PC-3 (cell line): Measurements from ENCODE around the gene PLCB2.

Source experiments
- EZH2 ChIP-seq: fragments of 300-600 bp; sonication (generic); IDR thresholded peaks from one replicate; pipeline ENCODE4 v1.6.1; 2017; ENCODE audit warnings: antibody characterized with exemption, mild to moderate bottlenecking, low read length; ENCODE audit not compliant: unreplicated experiment
- EZH2phosphoT487 ChIP-seq: fragments of 300-600 bp; sonication (generic); IDR thresholded peaks from 2 replicates; pipeline ENCODE4 v1.6.1; 2018; ENCODE audit warnings: mild to moderate bottlenecking, antibody characterized with exemption, low read length, borderline replicate concordance
- TF ChIP-seq, protein P1 (sequence below): fragments of 300-600 bp; sonication (generic); conservative IDR thresholded peaks from 2 replicates; pipeline ENCODE4 v1.5.1; 2017; ENCODE audit warnings: antibody characterized with exemption, low read depth, mild to moderate bottlenecking, low read length

DNA sequence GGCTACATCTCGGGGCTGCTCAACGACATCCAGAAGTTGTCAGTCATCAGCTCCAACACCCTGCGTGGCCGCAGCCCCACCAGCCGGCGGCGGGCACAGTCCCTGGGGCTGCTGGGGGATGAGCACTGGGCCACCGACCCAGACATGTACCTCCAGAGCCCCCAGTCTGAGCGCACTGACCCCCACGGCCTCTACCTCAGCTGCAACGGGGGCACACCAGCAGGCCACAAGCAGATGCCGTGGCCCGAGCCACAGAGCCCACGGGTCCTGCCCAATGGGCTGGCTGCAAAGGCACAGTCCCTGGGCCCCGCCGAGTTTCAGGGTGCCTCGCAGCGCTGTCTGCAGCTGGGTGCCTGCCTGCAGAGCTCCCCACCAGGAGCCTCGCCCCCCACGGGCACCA lies 41.9 kb downstream of the PLCB2 start:
- TF ChIP-seq, protein P1, sequence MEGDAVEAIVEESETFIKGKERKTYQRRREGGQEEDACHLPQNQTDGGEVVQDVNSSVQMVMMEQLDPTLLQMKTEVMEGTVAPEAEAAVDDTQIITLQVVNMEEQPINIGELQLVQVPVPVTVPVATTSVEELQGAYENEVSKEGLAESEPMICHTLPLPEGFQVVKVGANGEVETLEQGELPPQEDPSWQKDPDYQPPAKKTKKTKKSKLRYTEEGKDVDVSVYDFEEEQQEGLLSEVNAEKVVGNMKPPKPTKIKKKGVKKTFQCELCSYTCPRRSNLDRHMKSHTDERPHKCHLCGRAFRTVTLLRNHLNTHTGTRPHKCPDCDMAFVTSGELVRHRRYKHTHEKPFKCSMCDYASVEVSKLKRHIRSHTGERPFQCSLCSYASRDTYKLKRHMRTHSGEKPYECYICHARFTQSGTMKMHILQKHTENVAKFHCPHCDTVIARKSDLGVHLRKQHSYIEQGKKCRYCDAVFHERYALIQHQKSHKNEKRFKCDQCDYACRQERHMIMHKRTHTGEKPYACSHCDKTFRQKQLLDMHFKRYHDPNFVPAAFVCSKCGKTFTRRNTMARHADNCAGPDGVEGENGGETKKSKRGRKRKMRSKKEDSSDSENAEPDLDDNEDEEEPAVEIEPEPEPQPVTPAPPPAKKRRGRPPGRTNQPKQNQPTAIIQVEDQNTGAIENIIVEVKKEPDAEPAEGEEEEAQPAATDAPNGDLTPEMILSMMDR, result no peak
- TF ChIP-seq EZH2, result no peak
- TF ChIP-seq EZH2phosphoT487, result no peak
